Activated CD4-positive, alpha-beta T cell treated with anti-CD3 and anti-CD28 coated beads, Interleukin-10, Interleukin-2, amounts not matched to agents 100 ng/mL and 50 ng/mL, durations not matched to agents 16 hours and 8 hours (primary cell): ENCODE results near the gene GP5.
A peak's percentile ranks its signal among the peaks of the same experiment; 100 is the strongest.

Experiments used
- DNase-seq: peaks from one replicate; pipeline ENCODE4 v3.0.0-alpha.2; 2020

Gene GP5, protein sequence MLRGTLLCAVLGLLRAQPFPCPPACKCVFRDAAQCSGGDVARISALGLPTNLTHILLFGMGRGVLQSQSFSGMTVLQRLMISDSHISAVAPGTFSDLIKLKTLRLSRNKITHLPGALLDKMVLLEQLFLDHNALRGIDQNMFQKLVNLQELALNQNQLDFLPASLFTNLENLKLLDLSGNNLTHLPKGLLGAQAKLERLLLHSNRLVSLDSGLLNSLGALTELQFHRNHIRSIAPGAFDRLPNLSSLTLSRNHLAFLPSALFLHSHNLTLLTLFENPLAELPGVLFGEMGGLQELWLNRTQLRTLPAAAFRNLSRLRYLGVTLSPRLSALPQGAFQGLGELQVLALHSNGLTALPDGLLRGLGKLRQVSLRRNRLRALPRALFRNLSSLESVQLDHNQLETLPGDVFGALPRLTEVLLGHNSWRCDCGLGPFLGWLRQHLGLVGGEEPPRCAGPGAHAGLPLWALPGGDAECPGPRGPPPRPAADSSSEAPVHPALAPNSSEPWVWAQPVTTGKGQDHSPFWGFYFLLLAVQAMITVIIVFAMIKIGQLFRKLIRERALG

DNA sequence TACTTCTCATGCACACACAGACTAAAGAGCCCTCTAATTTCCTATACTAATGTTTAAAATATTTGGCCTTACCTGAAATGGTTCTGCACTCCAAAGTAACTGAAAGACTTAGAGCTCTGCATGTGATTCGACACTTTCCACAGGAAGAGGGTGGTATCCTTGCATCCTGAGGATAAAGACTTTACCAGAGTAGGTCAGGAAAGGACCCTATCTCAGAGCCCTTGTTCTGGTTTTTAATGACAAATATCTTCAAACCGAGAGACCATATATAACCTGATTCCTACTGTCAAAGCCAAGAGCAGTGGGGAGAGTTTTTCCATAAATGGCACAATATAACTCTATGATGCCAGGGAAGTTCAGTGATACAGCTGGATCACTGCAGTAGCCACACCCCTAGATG lies at the start of gene GP5:
Gene GP5 (minus strand): TSS at position 101 of the 400 bp plus-strand sequence. CDS start 984 bp downstream, outside the sequence.
- DNase-seq, result no peak

DNA sequence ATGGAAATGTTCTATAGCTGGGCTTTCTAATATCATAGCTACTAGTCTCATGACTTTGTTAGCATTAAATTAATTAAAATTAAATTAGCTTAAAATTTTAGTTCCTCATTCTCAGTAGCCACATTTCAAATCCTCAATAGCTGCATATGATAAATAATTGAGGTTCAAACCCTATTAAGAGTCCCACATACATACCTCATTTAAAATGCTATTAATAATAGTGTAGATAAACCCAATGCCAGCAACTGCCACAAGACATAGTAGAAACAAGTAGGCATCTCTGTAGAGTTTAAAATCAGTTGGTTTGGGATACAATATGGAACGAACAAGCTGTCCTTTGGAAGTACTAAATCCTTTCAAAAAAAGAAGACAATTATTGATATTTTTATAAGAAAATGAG lies 48.6 kb upstream of the GP5 start:
- no peak for DNase-seq

DNA sequence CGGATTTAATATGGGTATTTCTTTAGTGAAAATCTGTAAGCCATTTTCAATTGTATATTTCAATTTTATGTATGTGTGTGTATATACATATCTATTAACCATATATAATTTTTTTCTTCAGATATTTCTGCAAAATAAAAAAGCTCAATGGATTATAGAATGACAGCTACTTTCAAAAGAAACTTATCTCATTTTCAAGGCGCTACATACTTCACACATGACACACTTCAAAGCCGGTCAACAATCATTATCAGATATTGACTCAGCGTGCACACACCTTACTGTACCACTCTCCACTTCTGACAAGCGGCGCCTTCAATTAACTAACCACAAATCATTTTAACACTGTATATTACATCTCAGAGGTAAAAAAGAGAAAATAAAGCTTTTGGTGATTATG lies 48.1 kb upstream of the GP5 start:
- peak; percentile 27 for DNase-seq

DNA sequence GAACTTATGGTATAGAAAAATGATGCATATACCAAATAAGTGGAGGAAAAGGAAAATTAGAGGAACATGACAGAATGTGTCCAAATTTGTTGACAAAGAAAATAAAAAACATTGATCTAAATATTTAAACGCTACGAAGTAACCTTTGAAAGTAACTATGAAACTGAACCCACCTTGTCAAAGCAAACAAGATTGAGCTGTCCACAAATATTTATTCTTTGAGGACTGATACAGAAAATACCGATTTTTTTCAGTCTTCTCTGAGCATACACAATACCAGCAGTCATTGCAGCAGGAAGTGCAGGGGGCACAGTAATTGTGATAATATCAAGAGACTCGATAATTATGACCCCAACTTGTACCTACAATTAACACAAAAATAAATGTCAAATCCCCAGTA lies 47.7 kb upstream of the GP5 start:
- no peak for DNase-seq

DNA sequence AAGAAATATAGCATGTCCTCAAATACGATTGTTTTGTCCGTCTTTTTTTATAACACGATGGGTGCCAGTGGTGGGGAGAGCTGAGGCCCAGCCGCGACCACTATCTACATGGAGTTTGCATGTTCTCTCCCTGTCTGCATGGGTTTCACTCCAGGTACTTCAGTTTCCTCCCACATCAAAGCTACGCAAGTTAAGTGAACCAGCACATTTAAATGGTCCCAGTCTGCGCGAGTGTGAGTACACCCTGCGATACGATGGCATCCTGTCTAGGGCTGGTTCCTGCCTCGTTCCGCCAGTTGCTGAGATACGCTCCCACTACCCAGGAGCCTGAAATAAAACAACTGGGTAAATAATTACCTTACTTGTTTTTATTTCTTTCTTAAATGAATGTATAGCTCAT lies 47.1 kb upstream of the GP5 start:
- DNase-seq, result no peak

DNA sequence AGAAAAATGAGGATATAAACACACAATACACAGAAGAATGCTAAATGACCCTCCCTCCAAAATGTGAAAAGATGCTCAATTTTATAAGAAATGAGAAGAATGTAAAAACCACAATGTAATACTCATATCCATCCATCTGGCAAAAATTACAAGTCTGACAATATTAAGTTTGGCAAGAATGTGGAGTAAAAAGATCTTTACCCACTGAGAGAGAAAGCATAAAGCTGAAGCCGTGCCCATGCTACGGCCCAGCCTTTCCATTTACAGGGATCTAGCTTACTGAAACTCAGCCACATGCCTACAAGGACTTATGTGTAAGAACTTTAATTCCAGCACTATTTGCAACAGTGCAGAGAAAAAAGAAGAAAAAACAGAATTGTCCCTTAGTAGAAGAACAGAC lies 44.8 kb upstream of the GP5 start:
- no peak for DNase-seq

DNA sequence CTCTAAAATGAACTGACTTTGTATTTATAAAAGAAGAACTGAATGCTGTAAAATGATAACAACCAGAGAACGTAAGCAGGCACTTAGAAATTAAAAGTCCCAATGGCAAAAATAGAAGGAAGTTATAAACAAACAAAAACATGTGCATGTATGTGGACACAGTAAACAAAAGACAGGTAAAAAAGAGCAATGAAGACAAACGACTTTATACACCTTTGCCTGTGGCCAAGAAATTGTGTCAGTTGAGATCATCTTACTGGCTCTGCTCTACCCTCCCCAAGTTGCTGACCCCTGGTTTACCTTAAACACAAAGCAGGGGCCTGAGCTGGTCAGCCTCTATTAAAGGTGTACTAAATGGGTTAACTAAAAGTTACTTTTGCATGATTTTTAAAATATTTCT lies 41.7 kb upstream of the GP5 start:
- DNase-seq, result no peak

DNA sequence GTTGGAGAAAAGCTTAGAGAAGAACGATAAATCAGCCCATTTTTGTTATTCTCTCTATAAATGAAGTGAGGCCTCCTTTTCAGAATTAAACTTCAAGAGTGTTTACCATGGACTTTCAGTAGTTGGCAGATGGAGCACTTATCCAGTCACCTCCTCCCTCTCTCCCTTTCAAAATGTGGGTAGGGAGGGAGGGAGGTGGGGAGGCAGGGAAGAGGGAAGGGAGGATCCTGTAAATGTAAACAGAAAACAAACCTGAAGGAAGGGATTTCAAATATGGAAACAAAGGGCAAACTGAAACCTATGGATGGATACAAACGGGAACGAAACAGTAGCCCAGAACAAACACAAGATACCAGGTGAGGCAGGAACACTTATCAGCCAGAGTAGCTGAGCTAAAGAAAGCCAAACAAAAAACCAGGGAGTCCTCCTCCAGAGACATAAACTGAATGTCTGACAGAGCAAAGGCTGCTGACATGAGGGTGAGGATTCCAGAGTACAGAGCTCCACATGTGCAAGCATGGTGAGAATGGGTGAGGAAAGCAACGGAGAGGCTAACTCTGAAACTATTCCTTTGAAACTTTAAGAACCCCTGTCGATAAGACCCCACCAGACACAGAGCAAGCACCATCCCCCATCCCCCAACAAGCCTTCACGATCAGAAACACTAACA lies 41.0 kb upstream of the GP5 start:
- no peak for DNase-seq

DNA sequence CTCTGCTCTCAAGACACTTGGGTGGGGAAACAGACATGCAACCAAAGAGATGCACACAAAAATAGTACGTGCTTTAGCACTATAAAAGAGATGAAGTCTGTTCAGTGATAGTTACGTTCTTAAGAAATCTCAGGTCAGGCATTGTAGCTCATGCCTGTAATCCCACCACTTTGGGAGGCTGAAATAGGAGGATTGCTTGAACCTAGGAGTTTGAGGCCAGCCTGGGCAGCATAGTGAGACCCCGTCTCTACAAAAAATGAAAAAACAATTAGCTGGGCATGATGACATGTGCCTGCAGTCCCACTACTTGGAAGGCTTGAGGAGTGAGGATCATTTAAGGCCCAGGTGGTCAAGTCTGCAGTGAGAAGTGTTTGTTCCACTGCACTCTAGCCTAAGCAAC lies 35.4 kb upstream of the GP5 start:
- no peak for DNase-seq

DNA sequence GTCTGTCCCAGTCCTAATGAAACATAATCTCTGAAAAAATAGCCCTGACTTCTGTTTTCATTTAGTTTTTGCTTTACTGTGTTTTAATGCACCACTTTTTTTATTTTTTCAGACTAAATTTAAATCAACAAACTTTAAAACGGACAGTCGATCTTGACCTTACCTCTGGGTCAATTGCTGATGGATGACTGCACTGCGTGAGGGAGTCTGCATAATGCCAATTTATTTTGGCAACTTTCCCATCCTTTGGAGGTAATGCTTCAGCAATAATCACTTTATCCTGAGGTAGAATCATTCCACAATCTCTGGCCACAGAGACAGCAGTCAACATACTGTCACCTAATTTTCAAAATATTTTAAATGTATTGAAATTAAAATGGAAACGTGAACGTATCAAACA lies 32.5 kb upstream of the GP5 start:
- no peak for DNase-seq

DNA sequence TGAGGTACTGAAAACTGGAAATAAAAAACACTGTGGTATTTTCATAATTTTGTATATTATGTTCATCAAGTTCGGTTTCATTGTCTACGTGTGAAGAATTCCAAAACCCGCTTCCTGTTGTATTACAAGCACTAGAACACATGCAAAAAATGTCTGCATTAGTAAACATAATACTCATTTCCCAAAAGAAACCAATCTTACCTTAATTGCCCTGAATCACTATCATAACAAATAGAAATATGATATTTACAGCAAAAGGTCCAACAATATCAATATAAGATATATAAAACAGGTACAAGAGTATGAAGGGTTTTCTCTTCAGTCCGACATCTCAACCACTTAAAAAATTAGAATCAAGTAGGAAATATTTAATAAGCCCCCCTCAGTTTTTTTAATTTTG lies 26.3 kb upstream of the GP5 start:
- no peak for DNase-seq

DNA sequence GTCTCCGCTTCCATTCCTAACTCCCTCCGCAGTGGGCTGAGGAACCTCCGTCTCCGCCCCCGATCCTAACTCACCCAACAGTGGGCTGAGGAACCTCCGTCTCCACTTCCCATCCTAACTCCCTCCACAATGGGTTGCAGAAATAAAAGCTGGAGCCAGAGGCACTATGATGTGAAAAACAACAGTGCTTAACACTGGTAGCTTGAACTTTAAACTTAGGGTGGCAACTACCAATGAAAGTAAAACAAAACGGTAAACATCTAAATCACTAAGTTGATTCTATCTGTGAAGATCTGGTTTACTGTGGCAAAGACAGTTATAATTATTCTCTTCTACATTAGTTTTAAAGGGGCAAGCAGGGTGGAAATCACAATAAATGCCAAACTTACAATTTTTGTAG lies 25.9 kb upstream of the GP5 start:
- DNase-seq, result no peak

DNA sequence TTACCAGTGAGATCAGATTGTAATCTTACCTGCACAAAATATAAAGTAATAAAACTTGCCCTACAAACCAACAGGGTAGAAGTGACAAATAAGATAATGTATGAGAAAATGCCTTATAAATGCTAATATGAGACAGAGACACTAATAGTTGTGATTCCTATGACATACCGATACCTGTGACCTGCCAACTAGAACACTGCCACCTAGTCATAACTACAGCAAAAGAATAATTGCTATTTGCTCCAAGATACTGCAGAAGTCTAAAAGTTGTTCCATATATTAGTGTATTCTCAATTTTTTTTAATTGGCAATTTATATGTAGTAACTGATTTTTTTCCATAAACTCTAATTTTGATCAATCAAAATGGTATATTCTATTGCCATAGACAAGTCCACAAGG lies 25.3 kb upstream of the GP5 start:
- no peak for DNase-seq

DNA sequence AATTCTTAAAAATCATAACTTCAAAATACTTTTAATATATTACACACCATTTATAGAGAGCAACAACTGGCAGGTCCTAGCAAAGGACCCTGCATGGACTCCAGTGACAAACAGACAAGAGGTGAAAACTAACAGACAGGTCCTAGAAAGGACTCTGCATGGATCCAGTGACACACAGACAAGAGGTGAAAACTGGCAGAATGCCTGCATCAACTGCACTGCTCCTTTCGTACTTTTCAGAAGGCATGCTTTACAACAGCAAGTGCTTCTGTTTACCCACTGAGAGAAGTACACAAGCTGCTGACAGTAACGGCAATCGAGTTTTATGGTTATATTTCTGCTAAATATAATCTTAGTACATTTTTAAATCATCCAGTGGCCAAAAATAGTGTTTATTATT lies 24.3 kb upstream of the GP5 start:
- DNase-seq, result no peak

DNA sequence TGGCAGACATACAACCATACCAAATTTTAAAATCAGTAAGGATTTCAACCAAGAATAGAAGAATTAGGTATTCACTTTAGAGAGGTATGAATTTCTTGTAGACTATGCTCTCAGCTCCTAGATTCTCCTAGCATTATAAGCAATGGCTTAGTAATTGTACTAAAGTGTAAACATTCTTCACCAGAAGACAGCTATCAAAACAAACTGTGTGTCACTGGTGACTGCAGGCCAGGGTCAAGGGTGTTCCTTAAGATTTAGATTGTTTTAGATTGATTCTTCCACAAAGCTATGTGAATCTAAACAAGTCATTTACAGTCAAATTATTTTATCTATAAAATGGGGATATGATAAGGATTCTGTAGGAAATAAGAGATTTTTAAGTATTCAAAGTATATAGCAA lies 23.1 kb upstream of the GP5 start:
- no peak for DNase-seq

DNA sequence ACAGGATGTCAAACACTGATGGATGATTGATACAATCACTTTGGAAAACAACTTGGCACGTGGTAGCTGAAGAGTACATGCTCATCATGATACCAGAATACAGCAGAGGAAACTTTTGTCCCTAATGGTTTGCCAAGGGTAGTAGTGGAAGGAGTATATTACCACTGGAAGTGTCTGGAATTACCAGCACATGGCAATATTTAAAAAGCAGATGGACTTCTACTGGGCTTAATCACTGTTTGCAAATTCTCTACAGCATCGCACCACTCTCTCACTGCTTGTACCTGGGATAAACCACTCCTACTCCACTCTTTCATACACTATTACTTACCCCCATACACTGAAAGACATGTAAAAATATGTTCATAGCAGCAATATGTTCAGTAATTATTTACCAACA lies 19.6 kb upstream of the GP5 start:
- no peak for DNase-seq

DNA sequence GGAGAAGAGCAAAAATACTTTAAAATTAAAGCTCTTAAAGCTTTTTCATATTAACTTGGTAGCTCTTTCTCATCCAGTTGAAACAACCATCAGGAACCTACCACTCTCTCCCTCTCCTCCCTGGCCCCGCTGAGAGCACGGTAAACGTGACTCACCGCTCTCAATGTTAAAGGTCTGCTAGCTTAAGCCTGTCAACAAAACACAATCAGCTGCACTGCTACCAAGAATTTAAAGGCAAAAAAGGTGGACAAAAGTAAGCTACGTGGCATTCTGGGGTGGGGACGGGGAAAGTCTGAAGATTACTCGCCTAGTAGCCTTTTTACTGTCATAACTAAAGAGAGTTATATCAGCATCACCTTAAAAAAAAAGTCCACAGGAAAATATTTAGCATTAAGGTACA lies 8.4 kb upstream of the GP5 start:
- DNase-seq, result peak; percentile 68

DNA sequence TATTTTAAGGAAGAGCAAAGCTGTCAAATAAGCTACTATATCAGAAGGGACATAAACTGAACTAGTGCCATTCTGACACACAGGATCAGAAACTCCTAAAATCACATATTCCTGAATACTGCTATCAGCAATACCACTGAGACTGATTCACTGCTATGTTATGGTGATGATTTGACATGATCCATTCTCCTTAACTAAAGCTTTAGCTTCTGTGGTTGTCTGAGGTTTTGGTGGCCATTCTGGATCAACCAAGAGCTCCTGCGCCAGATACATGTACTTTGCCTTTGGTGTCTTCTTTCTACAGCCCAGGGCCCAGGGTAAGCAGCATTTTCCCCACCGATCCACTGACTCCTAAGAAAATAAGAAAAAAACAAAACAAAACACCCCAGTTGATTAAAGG lies 6.7 kb upstream of the GP5 start:
- no peak for DNase-seq

DNA sequence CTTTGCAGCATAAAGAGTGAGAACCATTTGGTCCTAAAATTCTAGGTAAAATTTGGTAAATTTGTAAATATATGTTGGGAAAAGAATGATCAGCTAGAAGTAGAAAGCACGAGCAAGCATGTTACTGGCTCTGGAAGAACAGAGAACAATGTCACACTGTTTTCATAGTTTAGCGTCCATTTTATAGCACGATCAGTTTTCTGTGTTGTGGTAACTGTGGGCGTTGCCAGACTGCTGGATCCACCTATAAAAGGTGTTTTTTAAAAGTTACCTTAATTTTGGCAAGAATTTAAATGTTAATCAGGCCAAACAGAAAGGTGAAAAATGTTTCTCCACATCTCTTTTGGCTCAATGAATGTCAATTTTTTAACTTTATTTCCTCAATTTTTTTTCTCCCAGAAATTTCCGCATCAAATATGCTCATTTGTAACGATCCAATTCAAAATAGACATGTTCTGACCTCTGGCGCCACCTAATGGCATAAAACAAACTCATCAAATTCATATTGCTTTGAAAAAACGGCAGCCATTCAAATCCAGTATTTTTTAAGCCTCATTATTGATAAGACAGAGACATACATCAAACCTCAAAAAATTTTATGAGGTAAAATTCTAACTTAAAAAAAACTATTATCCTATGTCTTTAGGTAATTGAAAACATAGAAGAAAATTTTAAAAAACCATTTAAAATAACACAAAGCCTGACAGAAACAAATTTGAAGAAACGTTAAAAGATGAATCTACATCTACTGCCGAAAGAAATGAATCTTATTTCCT lies 5.5 kb upstream of the GP5 start:
- DNase-seq, result peak; percentile 61

DNA sequence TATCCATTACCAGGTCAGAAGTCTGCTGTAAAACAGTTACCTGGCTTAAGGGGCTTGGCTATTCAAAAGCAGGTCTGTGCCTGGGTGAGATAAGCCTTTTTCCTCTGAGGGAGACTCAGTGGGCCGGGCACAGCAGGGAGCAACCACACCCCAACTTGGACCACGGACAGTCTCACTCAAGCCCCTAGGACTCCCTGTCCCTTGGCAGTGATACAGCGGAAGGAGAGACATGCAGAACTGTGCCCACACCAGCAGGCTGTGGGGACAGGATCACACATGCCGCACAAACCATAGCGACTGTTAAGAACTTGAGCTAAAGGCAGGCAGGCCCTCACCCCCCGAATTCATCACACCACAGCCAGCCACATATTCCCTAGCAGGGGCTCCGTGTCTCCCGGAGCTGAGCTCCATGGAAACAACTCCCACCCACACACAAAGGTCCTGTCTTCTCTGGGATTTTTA lies 2.8 kb upstream of the GP5 start:
- DNase-seq, result no peak

DNA sequence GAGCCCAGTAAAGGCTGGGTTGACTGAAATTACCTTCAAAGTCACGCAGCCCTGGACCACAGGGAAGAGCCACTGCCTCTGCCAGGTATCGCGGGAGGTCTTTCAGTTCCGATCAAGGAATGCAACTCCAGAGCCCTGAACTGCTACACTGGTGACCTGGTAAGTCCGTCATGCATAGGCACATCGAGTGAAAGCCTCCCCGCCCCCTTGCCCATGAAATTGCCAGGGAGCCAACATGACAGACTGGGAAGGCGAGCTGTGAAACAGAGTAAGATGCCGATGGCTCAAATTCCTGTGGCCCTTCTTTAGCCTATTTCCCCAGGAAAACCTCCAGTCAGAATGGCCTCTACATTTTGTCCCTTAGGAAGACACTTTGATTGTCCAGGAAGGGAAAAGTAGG lies 2.3 kb upstream of the GP5 start:
- no peak for DNase-seq

DNA sequence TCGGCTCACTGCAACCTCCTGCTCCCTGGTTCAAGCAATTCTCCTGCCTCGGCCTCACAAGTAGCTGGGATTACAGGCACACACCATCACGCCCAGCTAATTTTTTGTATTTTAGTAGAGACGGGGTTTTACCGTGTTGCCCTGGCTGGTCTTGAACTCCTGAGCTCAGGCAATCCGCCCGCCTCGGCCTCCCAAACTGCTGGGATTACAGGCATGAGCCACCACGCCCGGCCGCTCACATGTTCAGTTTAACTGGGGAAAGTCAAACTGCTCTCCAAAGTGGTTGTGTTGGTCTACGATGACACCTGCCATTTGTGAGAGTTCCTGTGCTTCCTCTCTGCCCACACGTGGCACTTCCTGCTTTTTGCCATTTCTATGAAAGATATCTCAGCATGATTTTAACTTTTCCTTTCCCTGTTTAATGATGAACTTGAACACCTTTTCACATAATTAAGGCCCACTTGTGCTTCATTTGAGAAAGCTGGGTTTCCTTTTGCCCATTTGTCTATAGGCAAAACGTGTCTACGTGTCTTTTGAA lies 877 bp upstream of the GP5 start:
- DNase-seq, result no peak

DNA sequence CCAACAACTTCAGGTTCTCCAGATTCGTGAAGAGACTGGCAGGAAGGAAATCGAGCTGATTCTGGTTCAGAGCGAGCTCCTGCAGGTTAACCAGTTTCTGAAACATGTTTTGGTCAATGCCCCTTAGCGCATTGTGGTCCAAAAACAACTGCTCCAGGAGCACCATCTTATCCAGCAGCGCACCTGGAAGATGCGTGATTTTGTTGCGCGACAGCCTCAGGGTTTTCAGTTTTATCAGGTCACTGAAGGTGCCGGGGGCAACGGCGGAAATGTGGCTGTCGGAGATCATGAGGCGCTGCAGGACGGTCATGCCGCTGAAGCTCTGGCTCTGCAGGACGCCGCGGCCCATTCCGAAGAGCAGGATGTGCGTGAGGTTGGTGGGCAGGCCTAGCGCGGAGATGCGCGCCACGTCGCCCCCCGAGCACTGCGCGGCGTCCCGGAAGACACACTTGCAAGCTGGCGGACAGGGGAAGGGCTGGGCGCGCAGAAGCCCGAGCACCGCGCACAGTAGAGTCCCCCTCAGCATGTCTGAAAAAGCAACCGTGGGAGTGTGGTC lies 1.2 kb downstream of the GP5 start:
- peak; percentile 35 for DNase-seq
